GM21529 (cell line): ENCODE measurements around the gene ADORA3.
"Not testable (repeated sequence)": the region's sequence is repeated elsewhere in the genome, so short reads cannot be mapped to it uniquely, and the experiment has no call there.

ENCODE experiments used
- ATAC-seq: cut with Tn5 transposase; IDR thresholded peaks from one replicate; pipeline ENCODE4 v1.9.1; 2021; ENCODE audit not compliant: unreplicated experiment

Gene ADORA3

DNA sequence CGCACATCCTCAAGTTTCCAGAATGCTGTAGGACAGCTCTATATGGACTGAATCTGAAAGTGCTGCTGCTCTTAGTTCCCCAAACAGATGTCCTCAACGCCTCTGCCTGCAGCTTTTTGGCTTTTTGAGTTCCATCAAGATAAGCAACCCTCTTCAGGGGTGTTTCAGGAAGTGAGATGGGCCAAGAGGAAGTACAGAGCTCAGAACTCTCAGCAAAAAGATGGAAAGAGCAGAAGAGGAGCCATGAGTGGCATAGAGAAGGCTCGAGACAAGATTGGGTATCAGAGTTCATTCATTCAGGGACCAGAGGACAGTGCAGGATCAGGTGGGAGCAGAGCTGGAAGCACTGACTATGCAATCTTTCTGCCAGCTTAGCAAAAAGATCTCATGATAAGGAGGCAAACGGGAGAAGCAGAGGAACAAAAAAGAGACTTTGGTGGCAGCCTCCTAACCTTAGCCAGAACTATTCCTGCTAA is at the start of gene ADORA3, which contains the start of gene TMIGD3:
Gene ADORA3, minus strand, starts transcription at position 49 of the 476 bp plus-strand sequence. CDS start 279 bp downstream, outside the sequence.
Gene TMIGD3, minus strand, starts transcription at position 49 of the 476 bp plus-strand sequence. CDS start 279 bp downstream, outside the sequence.
- ATAC-seq = no peak

GRCh38 chr1:111553196-111553595 is 49.8 kb upstream of the ADORA3 start:
- no peak for ATAC-seq

GRCh38 chr1:111552587-111552986 is 49.2 kb upstream of the ADORA3 start:
- no peak for ATAC-seq

GRCh38 chr1:111551623-111552411 is 48.4 kb upstream of the ADORA3 start:
- ATAC-seq = no peak

DNA sequence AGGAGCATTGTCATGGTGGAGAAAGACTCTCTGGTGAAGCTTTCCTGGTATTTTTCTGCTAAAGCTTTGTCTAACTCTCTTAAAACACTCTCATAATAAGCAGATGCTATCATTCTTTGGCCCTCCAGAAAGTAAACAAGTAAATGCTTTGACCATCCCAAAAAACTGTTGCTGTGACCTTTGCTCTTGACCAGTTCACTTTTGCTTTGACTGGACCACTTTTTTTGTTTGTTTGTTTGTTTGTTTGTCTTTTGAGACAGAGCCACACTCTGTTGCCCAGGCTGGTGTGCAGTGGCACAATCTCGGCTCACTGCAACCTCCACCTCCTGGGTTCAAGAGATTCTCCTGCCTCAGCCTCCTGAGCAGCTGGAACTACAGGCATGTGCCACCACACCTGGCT is 44.4 kb upstream of the ADORA3 start:
- ATAC-seq = not testable (repeated sequence)

DNA sequence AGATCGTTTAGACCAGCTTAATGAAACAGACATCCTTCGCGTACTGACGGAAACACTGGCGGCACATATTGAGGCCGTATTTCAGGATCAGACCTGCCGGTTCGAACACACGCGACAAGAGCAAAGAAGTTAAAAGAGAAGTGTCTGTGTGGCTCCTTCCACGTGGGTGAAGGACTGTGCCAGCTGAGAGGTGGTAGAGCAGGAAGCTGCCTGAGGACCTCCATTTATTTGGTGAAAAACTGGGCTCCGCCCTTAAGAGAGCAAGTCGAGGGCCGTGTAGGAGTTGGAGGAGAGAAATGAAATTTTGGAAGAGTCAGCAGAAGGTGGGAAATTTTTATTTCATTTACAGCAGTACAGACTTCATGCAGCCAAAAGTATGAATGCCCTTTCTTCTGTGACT is 38.8 kb upstream of the ADORA3 start:
- ATAC-seq = no peak

DNA sequence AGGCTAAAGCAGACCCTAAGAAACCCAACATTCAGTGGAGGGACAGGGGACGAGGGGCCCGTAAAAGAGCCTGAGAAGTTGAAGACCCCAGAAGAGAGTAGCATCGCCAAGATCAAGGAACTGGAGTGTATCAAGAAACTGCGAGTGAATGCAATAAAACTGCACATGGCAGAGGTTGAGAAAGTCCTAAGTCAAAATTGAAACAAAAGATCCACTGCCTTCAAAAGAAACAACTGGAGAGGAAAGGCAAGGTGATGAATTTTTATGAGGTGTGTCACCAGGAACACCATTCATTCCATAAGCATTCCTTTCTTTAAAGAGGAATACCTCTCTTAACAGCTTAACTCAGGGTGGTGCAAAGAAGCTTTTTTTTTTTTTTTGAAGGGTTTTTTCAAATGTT is 38.3 kb upstream of the ADORA3 start:
- ATAC-seq = no peak

- ATAC-seq = no peak
Observed at GRCh38 chr1:111540928-111541327, 37.5 kb upstream of the ADORA3 start.

- ATAC-seq = no peak
Observed at GRCh38 chr1:111538343-111539025, 35.1 kb upstream of the ADORA3 start.

DNA sequence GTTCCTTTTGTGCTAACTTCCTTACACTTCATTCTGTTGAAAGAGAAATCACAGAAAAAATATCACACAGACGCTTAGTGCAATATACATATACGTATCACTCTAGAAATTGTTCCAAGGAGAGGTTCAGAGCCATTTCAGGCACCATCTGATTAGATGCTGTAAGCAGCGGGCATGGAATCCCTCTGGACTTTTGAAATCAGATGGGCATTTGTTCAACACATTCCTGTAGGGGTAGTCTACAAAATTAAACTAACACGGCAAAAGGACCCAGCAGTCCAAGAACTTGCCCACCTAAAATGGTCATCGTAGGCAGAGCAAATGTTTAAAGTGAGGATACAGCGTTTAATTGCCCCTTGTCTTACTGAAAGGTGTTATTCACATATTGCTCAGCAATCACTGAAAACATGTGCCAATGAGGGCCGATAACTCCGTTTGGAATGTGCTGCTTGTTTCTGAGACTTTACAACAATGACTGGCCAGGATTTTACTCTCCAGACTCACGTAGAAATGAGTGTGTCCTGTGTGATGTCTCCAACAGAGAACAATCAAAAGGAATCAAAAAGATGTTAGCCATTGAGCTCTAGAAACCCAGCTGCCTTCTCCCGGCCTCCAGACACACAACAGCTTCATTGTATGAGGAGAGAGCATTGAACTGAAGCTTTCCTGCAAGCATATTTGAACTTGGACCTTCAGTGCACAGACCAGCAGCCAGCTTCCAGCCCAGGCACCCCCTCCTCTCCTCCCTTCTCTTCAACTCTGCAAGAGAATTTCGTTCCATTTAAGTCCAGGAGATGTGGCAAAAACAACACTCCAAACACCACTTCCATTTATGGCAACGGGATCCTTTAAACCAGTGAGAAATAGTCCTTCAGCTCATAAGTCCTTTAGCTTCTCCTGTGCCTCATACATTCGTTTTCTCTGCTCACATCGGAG is 32.1 kb upstream of the ADORA3 start:
- ATAC-seq = no peak

- no peak for ATAC-seq
Observed at GRCh38 chr1:111520053-111520452, 16.6 kb upstream of the ADORA3 start.

DNA sequence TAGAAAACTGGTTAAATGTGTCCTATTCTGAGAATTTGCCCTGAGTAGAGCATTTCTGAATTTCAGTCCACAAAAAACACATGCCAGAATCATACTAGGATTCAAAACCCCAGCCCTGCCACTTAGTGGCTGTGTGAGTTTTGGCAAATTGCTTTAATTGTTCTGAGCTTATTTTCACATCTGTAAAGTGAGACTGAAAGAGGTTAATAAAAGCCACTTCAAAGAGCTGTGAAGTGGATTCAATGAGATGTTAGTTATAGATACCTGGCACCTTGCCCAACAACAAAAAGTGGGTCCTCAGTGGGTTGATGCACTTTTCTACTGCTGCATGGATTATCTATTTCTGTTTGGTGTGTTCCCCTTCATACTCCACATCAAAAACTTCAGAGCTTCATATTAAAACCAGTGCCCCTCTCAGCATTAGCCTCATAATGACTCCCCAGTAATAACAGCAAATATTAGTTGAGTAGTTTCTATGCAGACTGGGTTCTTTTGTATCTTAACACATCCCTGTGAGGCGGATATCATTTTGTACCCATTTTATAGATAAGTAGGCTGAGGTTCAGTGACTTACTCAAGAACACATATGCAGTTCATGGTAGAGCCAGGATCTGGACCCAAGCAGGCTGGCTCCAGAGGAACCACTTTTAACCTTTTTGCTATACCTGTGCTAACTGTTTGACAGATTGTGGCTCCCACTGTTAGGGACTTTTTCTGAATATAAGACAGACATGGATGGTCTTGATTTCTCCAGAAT is 14.2 kb upstream of the ADORA3 start:
- no peak for ATAC-seq

- peak; percentile 59 for ATAC-seq
Observed at GRCh38 chr1:111516005-111516535, 12.6 kb upstream of the ADORA3 start.

GRCh38 chr1:111515291-111516004 is 12.0 kb upstream of the ADORA3 start:
- peak; percentile 18 for ATAC-seq

- ATAC-seq = no peak
Observed at GRCh38 chr1:111513410-111514020, 10.1 kb upstream of the ADORA3 start.

GRCh38 chr1:111512931-111513330 is 9.5 kb upstream of the ADORA3 start:
- ATAC-seq = no peak

- ATAC-seq = no peak
Observed at GRCh38 chr1:111512132-111512889, 8.9 kb upstream of the ADORA3 start.

- ATAC-seq = no peak
Observed at GRCh38 chr1:111511370-111511769, 7.9 kb upstream of the ADORA3 start.
